Heart left ventricle (tissue), 16 donors: ENCODE results near the gene RGS7. TPM values are rescaled to one million over a fixed set of nuclear protein-coding genes. Genes with fewer than 3 reads are reported as not detected.

ENCODE experiments used
- ATAC-seq, 4 donors: fragments of 200-7000 bp; cut with Tn5 transposase; one replicate each; pipeline ENCODE4 v1.9.1; 2020 to 2022; ENCODE audit warnings: moderate library complexity in 4 of 4, mild to moderate bottlenecking in 3 of 4, moderate number of reproducible peaks in 1 of 4
- DNase-seq, 5 donors: peaks; one replicate each; pipeline ENCODE4 v3.0.0-alpha.2; 2020
- H3K27ac ChIP-seq, 12 donors: fragments of 200-600 bp; sonication (generic) in 4 of 12; one replicate each; pipeline versions ENCODE4 v1.5.0 to v1.8.0; 2016 to 2022; ENCODE audit warnings: mild to moderate bottlenecking in 2 of 12
- H3K27me3 ChIP-seq, 9 donors: fragments of 200-600 bp; sonication (generic) in 2 of 9; one replicate each; pipeline versions ENCODE4 v1.5.1 to v1.8.0; 2016 to 2022; ENCODE audit warnings: mild to moderate bottlenecking in 3 of 9
- H3K36me3 ChIP-seq, 9 donors: fragments of 200-600 bp; sonication (generic) in 2 of 9; one replicate each; pipeline versions ENCODE4 v1.5.0 to v1.8.0; 2018 to 2022; ENCODE audit warnings: mild to moderate bottlenecking in 2 of 9
- H3K4me1 ChIP-seq, 12 donors: fragments of 200-600 bp; sonication (generic) in 4 of 12; one replicate each; pipeline versions ENCODE4 v1.5.0 to v1.8.0; 2016 to 2022; ENCODE audit warnings: mild to moderate bottlenecking in 3 of 12
- H3K4me3 ChIP-seq, 12 donors: fragments of 200-600 bp; sonication (generic) in 4 of 12; one replicate each; pipeline versions ENCODE4 v1.5.0 to v1.8.0; 2017 to 2022; ENCODE audit warnings: mild to moderate bottlenecking in 9 of 12, moderate library complexity in 4 of 12
- H3K9me3 ChIP-seq, 12 donors: fragments of 200-600 bp; sonication (generic) in 4 of 12; one replicate each; pipeline versions ENCODE4 v1.5.0 to v1.8.0; 2016 to 2022; ENCODE audit warnings: mild to moderate bottlenecking in 1 of 12
- POLR2A ChIP-seq, 2 donors: fragments of 450-650 bp; IDR thresholded peaks; one replicate each; pipeline ENCODE4 v1.6.1; 2017; ENCODE audit warnings: antibody characterized with exemption in 2 of 2, mild to moderate bottlenecking in 2 of 2, moderate library complexity in 2 of 2
- WGBS, 4 donors: extraction: QIAGEN DNeasy Blood & Tissue Kit in 2 of 4; methylation state at CpG; one replicate each; pipeline versions ENCODE4 v1.1.5 to v1.1.7; 2013 to 2018; 5-methylcytosine and 5-hydroxymethylcytosine counted together
- intact Hi-C, 10 donors: fragments of 100-400 bp; cut with DNase I; formaldehyde crosslinking; loops; one replicate each; pipeline versions ENCODE4 v1.11.1 to v1.14.2; 2022
- microRNA counts, 2 donors: library from miRNA; unstranded; fragments of <30 nt; microRNA quantifications; one replicate each; lab custom pipeline; 2016
- microRNA-seq, 4 donors: library from miRNA; unstranded; fragments of <30 nt; microRNA quantifications; one replicate each; pipeline versions ENCODE4 to v1.2.0, GENCODE V29; 2017 to 2020
- polyA plus RNA-seq, 2 donors: library from polyadenylated mRNA; stranded (reverse); fragments of 200-250 nt; gene quantifications; one replicate each; pipeline ENCODE4 v1.2.3, GENCODE V29; 2013
- total RNA-seq, 9 donors: library from RNA; depleted of rRNA in 2 of 9; stranded (reverse); fragments of >200 nt in 2 of 9; fragmentation: NEBNext Ultra II Directional in 3 of 9; extraction: Animal tissue kit (Norgen Biotek cat#: 25700) in 3 of 9; gene quantifications; one replicate each; pipeline versions ENCODE4 v1.1.0 to v1.2.4, GENCODE V29; 2016 to 2023
- TF ChIP-seq, protein P1 (sequence below), 12 donors: fragments of 200-600 bp; sonication (generic) in 4 of 12; IDR thresholded peaks; one replicate each; pipeline versions ENCODE4 v1.5.0 to v1.8.0; 2018 to 2022; ENCODE audit warnings: antibody characterized with exemption in 12 of 12, mild to moderate bottlenecking in 5 of 12
- donor health status: ischemic (EF 13 %, LVEDD 7.1; RV severe dilation, severe dysfunction).
- donor health status: healthy with polysubstance abuse.
- donor health status: DM: no; HTN: yes; CAD: no.
- donor health status: DM: no; HTN: no; CAD: no.
- donor health status: ischemic (EF 25% LVEDD 6.9; RV normal size, moderate dysfunction).
- donor health status: ischemic (EF 25% LVEDD 5.7; RV mildly dilated, moderate dysfunction).
- donor health status: healthy.
- donor health status: DM: yes; HTN: yes; CAD: no.
- donor health status: ischemic (EF 35%, LVEDD 5.7; RV mildly dilated, moderate dysfunction).
- donor health status: nonischemic (EF 11% LVEDD 7.7; RV severe dilation, severe dysfunction).
- donor health status: DM: yes; HTN: yes; CAD: no.
- donor health status: PGD.
- donor health status: ischemic (EF 29% LVEDD 5.4; RV normal size, mild dysfunction).
- donor health status: nonischemic (EF 23%, LVEDD 6.1; RV moderate dilation, normal function).

Gene RGS7
- total and polyA plus RNA-seq, 11 donors: not detected

DNA sequence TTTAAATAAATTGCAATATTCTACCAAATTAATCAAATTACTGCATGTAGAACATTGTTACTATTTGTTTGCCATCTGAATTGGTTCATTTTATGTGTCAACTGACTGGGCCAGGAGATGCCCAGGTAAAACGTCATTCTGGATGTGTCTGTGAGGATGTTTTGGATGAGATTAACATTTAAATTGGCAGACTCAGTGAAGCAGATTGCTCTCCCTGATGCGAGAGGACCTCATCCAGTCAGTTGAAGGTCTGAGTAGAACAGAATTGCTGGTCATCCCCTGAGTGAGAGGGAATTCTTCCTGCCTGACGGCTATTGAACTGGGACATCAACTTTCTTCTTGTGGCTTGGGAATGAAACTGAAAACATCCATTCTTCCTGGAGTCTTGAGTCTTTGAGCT lies 623.0 kb downstream of the RGS7 start:
- no peak for TF ChIP-seq POLR2A (IDR thresholded peaks at IDR 0.05)
- TF ChIP-seq, protein P1, sequence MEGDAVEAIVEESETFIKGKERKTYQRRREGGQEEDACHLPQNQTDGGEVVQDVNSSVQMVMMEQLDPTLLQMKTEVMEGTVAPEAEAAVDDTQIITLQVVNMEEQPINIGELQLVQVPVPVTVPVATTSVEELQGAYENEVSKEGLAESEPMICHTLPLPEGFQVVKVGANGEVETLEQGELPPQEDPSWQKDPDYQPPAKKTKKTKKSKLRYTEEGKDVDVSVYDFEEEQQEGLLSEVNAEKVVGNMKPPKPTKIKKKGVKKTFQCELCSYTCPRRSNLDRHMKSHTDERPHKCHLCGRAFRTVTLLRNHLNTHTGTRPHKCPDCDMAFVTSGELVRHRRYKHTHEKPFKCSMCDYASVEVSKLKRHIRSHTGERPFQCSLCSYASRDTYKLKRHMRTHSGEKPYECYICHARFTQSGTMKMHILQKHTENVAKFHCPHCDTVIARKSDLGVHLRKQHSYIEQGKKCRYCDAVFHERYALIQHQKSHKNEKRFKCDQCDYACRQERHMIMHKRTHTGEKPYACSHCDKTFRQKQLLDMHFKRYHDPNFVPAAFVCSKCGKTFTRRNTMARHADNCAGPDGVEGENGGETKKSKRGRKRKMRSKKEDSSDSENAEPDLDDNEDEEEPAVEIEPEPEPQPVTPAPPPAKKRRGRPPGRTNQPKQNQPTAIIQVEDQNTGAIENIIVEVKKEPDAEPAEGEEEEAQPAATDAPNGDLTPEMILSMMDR (IDR thresholded peaks at IDR 0.05): no peak
- 57 to 71% (median 58%) methylated on average over 3 of the region's 3 CpGs for WGBS, 4 donors

DNA sequence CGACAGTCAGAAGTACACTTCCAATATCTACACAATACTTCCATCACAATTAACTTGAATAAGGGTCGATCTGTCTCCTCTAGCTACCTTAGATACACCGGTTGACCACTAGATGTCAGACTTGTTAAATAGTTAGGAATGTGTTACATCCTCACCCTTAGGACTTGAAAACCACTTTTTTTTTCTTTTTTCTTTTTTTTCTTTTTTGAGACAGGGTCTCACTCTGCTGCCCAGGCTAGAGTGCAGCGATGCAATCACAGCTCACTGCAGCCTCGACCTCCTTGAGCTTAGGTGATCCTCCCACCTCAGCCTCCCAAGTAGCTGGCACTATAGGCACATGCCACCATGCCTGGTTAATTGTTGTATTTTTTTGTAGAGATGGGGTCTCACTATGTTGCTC lies 624.6 kb downstream of the RGS7 start:
- Histone ChIP-seq H3K4me1 (no peaks in the 10 kb centered on the region), H3K36me3 (no peaks in the 10 kb centered on the region), H3K4me3 (no peak overlapping the region), H3K27me3 (peaks cover 0 to 6% (median 0%) of the 10 kb centered on the region in 9 donors), H3K27ac (no peak overlapping the region), H3K9me3 (no peaks in the 10 kb centered on the region)
- DNase-seq: no peak
- ATAC-seq: no peak
- intact Hi-C loops: loop anchor here in 2 of 10 donors (5.0 to 10.0 kb wide), 2 partner anchors 212 to 215 kb away; no protein-coding TSS in a partner anchor
- TF ChIP-seq POLR2A (IDR thresholded peaks at IDR 0.05): no peak
- TF ChIP-seq, protein P1 (IDR thresholded peaks at IDR 0.05): peak in 11 of 12 donors; percentile 23 to 62 (median 49)
- 8 to 13% (median 11%) methylated on average over 5 of the region's 5 CpGs for WGBS, 4 donors

More for the DNA sequence above, 623.0 kb downstream of the RGS7 start:
- Histone ChIP-seq H3K36me3 (no peaks in the 10 kb centered on the region), H3K27me3 (peaks cover 0 to 6% (median 0%) of the 10 kb centered on the region in 9 donors), H3K4me3 (no peak overlapping the region), H3K27ac (no peak overlapping the region), H3K4me1 (no peaks in the 10 kb centered on the region), H3K9me3 (no peaks in the 10 kb centered on the region)
- ATAC-seq (no peak), DNase-seq (no peak)
- intact Hi-C loops: loop anchor here in 2 of 10 donors (5.0 to 10.0 kb wide), 2 partner anchors 211 to 213 kb away; no protein-coding TSS in a partner anchor

MicroRNA genes within 50 kb of the gene (microRNA counts, 767-probe panel; counts per million panel counts)
- microRNA hsa-miR-3123 (lab: Ali Mortazavi, UCI): 71.6 to 573 counts per million in 2 donors

Small RNA genes within 50 kb of the gene (microRNA-seq; reads per million reads assigned to microRNA genes)
- gene MIR3123: 0 reads per million in 4 donors

Other genes with a start within 250 kb of the RGS7 start
- gene FH, start 162.6 kb upstream of the RGS7 start, total RNA-seq: 100 to 1,000 TPM; 153 to 279 (median 209) TPM
- 100 to 1,000 TPM; 168 to 246 TPM for gene FH, start 162.6 kb upstream of the RGS7 start, polyA plus RNA-seq
- 1 to 10 TPM in 2 of 9 donors, under 1 TPM in 4, not detected in 3; 0.07 to 3.9 (median 0.18) TPM for gene KMO, start 175.2 kb upstream of the RGS7 start, total RNA-seq
- gene KMO, start 175.2 kb upstream of the RGS7 start, polyA plus RNA-seq: under 1 TPM; 0.11 to 0.15 TPM